GM19023 (cell line): Measurements from ENCODE around the gene ADCY6.
A peak's percentile ranks its signal among the peaks of the same experiment; 100 is the strongest.

Experiments used
- ATAC-seq: cut with Tn5 transposase; IDR thresholded peaks from one replicate; pipeline ENCODE4 v1.9.1; 2021; ENCODE audit warnings: mild to moderate bottlenecking, moderate library complexity; ENCODE audit not compliant: unreplicated experiment

Gene ADCY6

DNA sequence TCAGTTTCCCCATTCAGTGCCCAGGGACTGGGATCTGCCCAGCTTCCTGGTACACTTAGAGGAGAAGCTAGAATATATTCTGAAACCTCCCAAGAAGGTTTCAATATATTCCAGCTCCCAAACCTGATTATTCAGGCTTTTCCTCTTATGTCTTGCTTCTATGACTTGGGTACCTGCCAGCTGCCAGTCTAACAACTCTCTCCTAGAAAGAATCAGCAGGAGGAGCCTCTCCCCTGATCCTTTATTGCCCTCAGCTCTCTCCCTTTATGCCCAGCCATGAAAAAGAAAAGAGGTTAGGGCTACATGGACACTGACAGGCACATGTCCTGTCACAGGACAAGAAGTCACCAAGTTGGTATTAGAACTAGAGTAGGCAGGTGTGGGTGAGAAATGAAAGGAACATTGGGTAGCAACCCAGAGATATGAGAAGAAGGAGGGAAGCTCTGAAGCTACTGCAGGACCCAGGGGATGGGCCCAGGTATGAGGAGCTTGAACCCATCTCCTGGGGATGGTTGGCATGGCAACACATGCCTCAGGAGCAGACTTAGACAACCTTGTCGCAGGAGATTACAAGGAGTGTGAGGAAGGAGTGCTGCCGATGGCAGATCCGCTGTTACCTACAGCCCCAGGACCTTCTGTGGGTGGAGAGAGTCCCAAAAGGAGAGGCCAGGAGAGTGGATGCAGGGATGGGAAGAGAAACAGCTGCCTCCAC, 27.4 kb upstream of the ADCY6 start:
- ATAC-seq = no peak

DNA sequence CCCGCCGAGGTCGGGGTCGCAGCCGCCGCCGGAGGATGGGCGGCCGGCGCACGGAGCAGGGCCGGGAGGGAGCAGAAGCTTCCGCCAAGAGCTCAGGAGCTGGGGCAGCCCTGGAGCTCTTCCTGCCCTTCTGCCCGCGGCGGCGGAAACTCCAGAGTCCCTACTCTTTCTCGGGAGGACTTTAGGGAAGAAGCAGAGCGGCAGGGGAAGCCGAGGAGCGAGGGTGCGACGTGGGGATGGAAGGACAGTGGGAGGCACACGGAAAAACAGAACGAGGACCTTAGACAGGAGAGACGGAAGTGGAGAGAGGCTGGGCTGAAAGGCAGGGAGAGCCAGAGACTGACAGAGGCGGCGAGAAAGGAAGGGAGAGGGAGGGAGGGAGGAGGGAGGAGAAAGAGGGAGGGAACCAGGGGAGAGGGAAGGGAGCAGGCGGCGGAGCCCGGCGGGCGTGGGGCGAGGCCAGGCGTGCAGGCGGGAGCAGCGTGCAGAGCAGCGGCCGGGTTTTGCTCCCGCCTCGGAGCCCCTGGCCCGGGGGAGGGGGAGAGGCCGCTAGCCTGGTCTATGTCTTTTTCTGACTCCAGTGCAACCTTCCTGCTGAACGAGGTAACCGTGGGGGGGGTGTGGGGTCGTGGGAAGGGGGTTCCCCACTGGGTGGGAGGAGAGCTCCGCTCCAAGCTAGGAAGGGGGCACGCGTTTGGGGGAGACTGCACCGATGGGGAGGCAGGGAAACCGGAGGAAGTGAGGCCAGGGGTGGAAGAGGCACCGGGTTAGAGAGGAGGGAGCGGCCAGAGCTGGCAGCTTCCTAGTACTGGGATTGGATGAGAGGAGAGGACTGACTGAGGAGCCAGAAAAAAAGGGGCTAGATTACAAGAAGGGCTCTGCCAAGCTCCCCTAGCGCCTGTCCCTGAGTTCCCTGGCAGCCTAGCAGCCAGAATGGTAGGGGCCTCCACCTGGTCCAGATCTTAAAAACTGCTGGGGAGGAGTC, 26.5 kb upstream of the ADCY6 start:
- peak; percentile 36 for ATAC-seq

DNA sequence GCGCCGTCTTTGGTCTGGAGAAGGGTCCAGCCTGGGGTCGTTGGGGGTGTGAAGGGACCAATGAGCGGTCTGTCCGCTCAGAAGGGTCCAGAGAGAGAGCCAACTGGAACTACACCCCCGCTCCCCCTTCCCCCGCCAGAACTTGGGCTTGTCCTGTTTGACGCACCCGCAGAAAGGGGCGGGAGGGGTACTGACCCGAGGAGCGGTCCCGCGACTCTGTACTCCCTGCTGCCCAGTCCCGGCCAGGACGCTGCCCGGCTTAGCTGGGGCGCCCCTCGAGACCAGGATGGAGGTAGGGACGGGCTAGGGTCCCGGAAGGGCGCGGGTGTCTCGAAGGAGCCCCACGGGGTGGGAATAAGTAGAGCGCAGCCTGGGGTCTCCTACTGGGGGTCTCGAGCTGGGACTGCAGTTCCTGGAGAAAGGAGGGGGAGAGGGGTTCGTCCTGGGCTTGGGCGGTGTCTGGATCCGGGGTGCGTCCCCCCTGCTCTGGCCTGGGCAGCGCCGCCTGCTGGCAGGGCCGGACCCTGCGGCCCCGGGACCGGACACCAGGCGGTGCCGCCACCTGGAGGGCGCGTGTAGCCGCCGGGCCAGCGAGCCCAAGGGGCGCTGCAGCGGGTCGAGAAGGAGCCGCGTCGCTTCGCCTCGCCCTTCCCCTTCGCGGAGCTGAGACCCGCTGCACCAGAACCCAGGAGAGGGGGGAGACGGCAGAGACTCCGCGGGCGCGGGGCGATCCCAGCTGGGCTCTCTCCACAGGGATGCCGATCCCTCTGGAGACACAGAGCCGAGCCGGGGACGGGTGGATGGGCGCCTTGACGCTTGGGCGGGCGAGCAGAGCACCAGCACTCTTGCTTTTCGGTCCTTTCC, 25.6 kb upstream of the ADCY6 start:
- ATAC-seq = peak; percentile 72

DNA sequence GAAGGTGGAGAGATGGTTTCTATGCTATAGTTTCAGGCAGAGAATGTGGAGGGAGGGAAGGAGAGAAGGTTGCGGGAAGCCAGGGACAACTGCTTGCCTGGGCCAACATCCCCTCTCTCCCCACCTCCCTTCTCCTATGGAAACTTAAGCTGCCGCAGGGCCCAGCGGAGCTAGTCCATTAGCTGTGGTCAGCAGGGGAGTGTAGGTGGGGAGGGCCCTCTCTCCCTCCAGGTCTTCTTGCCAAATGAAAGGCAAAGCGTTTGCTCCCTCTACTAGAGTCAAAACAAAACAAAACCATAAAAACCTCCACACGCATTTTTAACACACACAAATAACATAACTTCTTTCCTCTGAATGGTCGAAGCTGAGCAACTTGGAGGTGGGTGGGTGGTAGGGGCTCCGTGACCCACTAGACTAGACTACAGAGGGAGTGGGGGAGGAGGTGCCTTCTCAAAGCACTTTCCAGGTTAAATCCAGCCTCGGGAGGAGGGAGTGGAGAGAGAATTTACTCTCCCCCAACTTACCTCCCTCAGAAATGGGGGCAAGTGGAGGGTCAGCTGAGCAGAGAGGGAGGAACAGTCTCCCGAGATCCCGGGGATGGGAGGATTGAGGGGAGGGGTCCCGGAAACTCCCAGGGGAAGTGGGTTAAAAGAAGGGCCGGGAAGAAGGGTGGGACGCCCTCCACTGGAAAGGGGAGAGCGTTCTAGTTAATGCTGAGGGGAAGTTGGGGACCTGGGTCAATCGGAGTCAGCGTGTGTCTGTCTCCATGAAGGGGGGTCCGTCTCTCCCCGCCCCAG, 24.8 kb upstream of the ADCY6 start:
- ATAC-seq = no peak

DNA sequence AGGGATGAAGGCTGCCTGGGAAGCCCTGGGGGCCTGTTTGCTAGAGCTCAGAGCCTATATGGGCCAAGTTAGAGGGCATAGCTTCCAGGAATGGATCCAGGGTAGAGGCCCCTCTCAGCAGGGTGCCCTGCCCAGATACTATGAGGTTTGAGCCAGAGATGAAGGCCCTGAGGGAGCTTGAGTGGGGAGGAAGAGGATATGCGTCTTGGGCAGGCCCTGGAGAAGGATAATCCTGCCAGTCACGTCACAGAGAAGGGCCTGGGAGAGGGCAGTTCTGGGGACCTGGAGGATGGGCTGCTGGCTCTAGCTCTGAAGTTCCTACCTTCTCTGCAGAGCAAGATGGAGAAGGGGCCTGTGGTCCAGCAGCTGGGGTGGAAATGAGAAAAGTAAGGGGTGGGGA, 23.5 kb upstream of the ADCY6 start:
- no peak for ATAC-seq

DNA sequence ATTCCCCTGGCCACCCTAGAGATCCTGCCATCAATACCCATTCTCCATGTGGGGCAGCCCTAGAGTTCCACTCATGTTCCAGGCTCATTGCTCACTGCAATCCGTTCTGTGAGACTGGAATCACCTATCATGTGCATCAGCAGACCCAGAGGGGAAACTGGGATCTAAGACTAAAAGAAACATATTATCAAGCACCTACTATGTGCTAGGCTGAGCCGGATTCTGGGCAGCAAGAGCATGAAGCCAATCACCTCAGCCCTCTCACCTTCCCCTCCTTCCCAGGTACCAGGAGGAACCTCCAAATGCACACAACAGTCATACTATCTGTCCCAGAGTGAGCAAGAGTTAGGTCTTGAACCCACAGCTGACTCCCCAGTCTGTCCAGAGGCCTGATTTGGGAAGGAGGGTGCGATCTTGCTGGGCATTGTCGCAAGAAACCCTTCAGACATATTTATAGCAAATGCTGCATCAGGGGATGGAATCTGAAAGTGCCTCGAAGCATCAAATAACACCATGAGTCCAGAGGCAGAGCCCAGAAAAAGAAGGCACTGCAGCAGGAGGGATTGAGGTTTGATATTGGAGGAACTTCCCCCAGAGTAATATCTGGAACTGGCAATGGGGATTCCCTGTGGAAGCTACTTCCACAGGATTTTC, 22.7 kb upstream of the ADCY6 start:
- ATAC-seq = no peak

DNA sequence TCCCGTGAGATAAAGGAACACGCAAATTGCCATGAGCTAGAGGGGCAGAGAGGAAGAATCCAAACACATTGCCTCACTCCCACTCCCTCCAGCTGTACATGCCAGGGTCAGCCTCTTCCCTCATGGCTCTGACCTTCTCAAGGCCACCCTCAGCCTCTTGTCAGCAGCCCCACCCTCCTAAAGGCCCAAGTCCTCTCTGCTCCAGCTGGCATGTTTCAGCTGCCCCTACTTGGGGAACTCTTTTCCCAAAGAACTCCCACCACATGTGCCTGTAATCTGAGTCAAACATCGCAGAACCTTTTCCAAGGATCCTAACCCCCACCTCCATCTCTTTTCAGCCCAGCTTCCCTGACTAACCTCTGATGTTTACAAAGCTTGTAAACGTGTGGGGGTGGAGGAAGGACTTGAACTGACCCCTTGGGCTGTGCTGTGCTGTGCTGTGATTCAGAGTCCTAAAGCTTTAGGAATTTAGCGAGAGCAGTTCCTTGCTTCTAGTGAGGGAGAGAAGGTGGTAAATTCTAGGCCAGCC, 22.1 kb upstream of the ADCY6 start:
- no peak for ATAC-seq

DNA sequence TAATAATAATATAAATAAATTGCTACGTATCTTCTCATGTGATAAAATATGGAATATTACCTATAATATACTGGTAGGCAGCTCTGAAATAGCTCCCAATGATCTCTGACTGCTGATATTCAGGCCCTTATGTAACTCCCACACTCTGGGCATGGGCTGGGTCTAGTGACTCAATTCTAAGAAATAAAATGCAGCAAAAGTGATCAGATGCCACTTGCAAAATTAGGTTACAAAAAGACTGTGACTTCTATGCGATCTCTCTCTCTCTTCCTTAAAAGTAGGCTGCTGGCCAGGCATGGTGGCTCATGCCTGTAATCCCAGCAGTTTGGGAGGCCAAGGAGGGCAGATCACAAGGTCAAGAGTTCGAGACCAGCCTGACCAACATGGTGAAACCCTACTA, 19.1 kb upstream of the ADCY6 start:
- ATAC-seq = no peak

DNA sequence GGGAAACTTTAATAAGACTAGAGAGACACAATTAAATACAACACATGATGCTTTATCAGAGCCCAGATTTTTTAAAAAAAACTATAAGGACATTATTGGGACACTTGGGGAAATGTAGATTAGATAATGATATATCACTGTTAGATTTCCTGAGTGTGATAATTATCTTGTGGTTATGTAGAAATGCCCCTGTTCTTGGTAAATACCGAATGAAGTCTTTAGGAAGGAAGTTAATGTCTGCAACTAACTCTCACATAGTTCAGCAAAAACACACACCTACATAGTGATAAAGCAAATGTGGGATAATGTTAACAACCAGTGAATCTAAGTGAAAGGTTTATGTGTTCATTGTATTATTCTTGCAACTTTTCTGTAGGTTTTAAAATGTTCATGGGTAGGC, 14.8 kb upstream of the ADCY6 start:
- ATAC-seq = no peak

DNA sequence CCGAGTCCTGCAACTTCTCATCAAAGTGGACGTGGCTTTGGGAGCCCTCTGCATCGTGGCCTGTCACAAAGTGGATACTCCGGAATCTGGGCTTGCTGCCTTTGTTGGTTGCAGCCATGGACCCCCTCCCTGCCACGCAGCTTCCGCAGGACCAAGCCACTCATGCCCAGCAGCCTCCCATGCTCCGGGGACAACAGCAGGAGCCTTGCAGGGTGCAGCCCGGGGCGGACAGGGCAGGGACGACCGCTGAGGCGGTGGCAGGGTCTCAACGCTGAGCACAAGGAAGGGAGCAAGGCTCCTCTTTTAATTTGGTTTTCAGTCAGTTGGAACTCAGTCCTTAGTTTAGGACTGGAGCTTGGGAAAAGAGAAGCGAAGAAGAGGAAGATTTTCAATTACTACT, 12.1 kb upstream of the ADCY6 start:
- no peak for ATAC-seq

DNA sequence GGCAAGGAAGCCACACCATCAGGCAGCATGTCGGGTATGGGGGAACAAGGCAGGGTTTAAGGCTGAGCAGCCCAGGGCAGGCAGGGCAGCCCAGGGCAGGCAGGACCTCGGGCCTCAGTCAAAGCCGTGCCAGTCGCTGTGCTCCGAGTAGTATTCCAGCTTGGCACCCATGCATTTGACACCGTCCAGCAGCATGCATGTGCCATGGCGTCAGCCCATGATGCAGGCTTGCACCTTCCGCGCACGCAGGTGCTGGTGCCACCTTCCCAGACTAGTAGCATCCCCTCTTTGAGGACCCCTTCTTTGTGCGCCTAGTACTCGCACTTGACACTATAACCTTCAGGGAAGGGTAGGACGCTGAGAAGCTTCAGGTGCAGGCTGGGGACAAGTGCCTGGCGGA, 11.6 kb upstream of the ADCY6 start:
- no peak for ATAC-seq

DNA sequence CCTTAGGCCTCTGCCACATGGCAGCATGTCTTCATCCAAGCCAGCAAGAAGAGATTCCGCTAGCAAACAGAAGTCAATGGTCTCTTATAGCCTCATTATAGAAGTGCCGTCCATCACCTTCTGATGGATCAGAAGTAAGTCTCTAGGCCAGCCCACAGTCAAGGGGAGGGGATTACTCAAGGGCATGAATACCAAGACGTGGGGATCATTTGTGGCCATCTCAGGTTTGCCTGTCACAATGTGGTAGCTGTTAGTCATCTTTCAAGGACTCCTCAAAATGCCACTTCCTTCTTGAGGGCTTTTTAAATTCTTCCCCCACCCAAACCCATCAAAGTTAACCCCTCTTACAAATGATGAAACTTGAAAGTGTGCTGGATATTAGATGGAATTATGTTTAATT, 8.1 kb upstream of the ADCY6 start:
- no peak for ATAC-seq

DNA sequence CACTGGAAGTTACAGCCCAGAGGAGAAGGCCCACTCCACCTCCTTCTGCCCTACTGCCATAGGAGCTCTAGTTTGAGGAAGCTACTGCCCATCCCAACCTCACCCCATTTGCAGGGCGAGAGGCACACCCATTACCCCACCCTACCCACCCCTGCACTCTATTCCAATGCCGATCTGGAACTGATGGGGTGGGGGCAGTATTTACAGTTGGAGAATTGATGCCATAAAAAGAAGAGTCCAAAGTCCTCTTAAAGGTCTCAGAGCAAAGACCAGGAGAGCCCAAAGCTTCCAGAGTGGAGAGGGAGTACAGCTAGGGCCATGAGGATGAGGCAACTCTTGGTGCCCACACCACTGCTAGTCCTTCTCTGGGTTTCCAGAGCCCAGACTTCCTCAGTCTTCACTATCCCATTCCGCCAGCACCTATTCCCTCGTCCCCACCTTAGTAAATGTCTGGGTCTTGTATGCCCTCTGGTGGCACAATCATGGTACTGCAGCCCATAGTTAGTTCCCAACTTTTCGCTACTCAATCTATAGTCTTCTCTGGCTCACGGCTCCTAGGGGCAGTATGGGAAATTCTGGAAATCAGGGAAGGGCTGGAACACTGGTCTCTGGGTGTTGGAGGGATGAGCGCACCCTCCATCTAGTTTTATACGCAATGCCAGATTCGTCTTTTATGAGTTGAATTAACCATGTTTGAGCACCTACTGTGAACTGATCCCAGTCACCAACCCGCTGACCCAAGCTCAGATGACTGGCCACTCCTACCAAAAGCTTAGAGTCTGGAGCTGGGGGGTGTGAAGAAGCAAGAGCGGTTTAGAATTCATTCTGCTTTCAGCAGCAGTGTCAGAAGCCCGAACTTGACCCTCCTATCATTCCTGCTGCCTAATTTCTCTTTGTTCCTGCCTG, 6.9 kb upstream of the ADCY6 start:
- no peak for ATAC-seq

DNA sequence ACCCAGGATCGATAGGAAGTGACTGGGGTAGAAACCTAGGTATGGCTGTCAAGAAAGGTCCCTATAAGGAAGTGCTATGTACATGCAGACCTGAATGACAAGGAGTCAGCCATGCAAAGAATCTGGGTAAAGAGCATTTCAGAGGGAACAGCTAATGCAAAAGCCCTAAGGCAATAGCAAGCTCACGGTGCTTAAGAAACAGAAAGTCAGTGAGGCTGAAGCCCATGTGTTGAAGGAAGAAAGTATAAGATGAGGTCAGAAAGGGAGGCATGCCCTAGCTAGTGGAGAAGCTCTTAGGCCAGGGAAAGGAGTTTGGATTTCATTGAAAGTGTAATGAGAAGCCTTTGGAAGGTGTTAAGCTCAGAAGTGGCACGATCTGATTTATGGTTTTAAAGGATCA, 6.0 kb upstream of the ADCY6 start:
- no peak for ATAC-seq

DNA sequence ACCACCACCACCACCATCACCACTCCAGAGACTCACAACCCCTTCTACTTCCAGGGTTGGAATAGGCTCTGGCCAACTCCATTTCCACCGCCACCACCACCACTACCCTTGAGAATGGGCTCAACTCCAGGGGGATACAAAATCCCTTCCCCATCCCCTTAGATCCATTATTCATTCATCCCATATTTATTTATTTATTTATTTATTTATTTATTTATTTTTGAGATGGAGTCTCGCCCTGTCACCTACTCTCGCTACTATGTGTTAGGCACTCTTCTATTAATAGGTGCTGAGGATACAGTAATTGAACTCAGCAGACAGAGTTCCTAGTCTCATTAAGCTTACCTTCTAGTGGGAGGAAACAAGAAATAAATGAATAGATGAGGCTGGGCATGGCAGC, 4.8 kb upstream of the ADCY6 start:
- ATAC-seq = no peak

DNA sequence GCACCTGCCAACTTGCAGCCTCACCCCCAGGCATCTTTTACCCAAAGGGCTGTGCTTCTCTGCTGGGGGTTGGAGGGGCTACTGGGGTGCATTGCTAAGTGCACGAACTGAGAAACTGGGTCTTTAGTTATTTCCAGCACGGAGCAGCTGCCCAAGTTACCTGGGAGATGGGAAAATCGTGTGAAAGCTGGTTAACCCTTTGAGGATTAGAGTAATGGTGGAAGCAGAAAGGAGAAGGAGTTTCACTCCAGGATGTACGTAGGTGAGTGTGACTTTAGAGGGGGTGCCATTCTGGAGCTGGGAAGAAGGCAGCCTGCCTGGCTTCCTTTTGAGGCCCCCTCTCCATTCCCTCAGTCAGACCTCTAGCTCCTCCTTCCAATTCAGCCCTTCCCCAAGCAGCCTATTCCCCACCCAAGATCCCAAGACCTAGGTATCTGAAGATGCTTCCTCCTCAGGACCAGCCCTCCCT, 1.0 kb upstream of the ADCY6 start:
- no peak for ATAC-seq

DNA sequence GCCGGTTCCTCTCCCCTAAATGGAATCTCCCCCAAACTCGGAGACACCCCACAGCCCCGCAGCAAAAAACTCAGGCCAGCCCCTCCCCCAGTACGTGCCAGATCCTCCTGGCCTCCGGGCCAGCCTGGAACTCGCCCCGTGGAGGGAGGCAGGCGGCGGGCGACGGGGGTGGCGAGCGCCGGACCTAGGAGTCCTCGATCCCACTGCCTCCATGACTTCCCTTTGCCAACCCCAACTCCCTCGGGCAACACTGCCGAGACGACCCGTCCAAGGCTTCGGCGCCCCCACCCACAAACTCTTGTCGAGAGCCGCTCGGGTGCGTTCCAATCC, 400 bp downstream of the ADCY6 start:
- ATAC-seq = no peak

DNA sequence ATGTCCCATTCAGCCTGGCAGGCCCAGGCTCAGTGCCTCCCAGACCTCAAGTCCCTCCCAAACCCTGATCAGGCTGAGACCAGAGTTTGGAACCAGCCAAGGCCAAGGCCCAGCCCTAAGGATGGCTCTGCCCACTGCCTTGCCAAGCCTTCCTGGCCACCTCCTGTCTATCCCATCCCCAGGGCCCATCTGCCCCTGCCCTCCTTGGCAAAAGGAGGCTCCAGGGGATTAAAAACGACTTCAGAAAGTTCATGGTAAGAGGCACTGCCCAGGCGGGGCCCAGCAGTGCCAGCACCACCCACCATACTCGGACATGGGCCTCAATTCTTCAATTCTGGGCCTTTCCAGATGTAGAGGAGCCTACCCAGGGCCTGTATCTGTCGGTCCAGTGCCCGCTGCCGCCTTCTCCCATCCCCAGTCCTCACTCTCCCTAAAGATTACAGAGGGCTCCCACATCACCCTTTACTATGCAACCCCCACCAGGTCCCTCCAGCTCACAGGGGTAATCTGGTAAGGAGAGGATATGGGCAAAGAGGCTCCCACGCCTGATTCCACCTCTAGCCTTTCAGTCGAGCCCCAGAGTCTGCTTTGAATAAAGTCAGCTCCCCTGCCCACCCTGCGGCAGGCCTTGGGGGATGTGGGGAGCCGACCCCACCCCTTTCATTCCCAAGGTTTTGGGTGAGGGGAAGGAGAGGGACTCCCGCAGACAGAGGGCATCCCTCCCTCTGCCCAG, 932 bp downstream of the ADCY6 start:
- ATAC-seq = no peak
